ENCODE data around the gene TNFRSF1B. TPM values are rescaled to one million over a fixed set of nuclear protein-coding genes. Genes with fewer than 3 reads are reported as not detected.

TNFRSF1B gene
- total RNA-seq, 1 donor from 2014 or later, result 3.3 TPM

- no peak for TF ChIP-seq CTCF (conservative IDR thresholded peaks at IDR 0.05)
Measured at GRCh38 chr1:12200208-12200607, 33.4 kb downstream of the TNFRSF1B start.

GRCh38 chr1:12201352-12202189 lies 34.8 kb downstream of the TNFRSF1B start:
- Mint-ChIP-seq H3K27ac (no peak overlapping the region), H3K36me3 (no peaks in the 10 kb centered on the region), H3K4me3 (no peak overlapping the region), H3K4me1 (ENCODE audit: unreplicated experiment) (no peaks in the 10 kb centered on the region), H3K9me3 (no peaks in the 10 kb centered on the region), H3K27me3 (no peaks in the 10 kb centered on the region)
- no peak for DNase-seq (ENCODE audit: extremely low spot score, unreplicated experiment)
- no peak for TF ChIP-seq CTCF (conservative IDR thresholded peaks at IDR 0.05)

More at GRCh38 chr1:12200208-12200607, 33.4 kb downstream of the TNFRSF1B start:
- Mint-ChIP-seq H3K9me3 (no peaks in the 10 kb centered on the region), H3K27ac (no peak overlapping the region), H3K4me3 (no peak overlapping the region), H3K4me1 (ENCODE audit: unreplicated experiment) (peaks cover 4% of the 10 kb centered on the region), H3K27me3 (no peaks in the 10 kb centered on the region), H3K36me3 (no peaks in the 10 kb centered on the region)
- DNase-seq (ENCODE audit: extremely low spot score, unreplicated experiment), result no peak

- Mint-ChIP-seq H3K27me3 (no peaks in the 10 kb centered on the region), H3K9me3 (no peaks in the 10 kb centered on the region), H3K4me1 (ENCODE audit: unreplicated experiment) (no peaks in the 10 kb centered on the region), H3K4me3 (no peak overlapping the region), H3K27ac (no peak overlapping the region), H3K36me3 (no peaks in the 10 kb centered on the region)
- DNase-seq (ENCODE audit: extremely low spot score, unreplicated experiment), result no peak
- no peak for TF ChIP-seq CTCF (conservative IDR thresholded peaks at IDR 0.05)
Measured at GRCh38 chr1:12202190-12202497, 35.4 kb downstream of the TNFRSF1B start.

DNA sequence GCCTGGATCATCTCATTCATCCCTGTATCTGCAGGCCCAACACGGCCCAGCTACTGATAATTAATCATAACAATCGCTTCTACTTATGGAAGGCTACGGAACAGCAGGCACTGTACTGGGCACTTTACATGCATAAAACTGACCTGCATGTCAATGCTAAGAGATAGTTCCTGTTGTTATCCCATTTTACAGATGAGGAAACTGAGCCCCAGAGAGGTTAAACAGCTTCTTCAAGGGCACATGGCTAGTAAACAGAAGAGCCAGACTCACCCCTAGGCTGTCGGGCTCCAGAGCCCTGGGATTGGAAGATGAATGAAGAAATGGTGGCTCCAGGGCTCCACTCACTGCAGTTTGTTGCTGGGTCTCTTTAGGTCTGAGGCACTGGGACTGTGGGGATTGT lies 35.8 kb downstream of the TNFRSF1B start:
- H3K27me3 Mint-ChIP-seq, result no peaks in the 10 kb centered on the region
- H3K36me3 Mint-ChIP-seq, result no peaks in the 10 kb centered on the region
- no peak overlapping the region for H3K27ac Mint-ChIP-seq

DNA sequence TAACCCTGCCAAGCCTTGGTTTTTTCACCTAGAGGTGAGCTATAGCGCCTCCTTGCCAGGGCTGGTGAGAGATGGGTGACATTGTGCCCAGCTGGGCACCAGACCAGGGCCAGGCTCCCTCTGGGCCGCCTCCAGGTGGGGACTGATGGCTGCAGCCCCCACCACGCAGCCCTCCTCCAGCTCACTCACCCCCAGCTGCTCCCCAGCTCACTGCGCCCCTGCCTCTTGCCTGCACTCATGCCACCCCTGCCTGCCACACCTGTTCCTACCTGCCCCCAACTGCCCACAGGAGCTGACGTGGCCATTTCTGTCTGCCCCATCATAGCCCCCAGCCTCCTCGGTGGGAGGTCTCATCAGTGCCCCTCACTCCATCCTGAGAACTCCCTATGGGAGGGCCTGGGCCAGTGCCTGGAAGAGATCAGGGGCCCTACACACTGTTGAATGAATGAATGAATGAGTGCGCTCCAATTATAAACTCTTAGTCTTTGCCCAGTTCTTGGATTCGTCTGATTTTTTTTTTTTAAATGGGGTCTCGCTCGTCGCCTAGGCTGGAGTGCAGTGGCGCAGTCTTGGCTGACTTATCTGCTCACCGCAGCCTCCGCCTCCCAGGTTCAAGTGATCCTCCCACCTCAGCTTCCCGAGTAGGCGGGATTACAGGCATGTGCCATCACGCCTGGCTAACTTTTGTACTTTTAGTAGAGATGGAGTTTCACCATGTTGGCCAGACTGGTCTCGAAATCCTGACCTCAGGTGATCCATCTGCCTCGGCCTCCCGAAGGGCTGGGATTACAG lies 36.6 kb downstream of the TNFRSF1B start:
- TF ChIP-seq CTCF (conservative IDR thresholded peaks at IDR 0.05), result no peak
- no peaks in the 10 kb centered on the region for H3K36me3 Mint-ChIP-seq
- H3K4me1 Mint-ChIP-seq (ENCODE audit: unreplicated experiment), result peaks cover 6% of the 10 kb centered on the region
- no peak for DNase-seq (ENCODE audit: extremely low spot score, unreplicated experiment)
- no peaks in the 10 kb centered on the region for H3K9me3 Mint-ChIP-seq
- H3K27me3 Mint-ChIP-seq, result no peaks in the 10 kb centered on the region
- H3K4me3 Mint-ChIP-seq, result no peak overlapping the region
- H3K27ac Mint-ChIP-seq, result no peak overlapping the region

More for the DNA sequence above, 35.8 kb downstream of the TNFRSF1B start:
- TF ChIP-seq CTCF (conservative IDR thresholded peaks at IDR 0.05), result no peak
- H3K4me1 Mint-ChIP-seq (ENCODE audit: unreplicated experiment), result no peaks in the 10 kb centered on the region
- DNase-seq (ENCODE audit: extremely low spot score, unreplicated experiment), result no peak
- H3K9me3 Mint-ChIP-seq, result no peaks in the 10 kb centered on the region
- H3K4me3 Mint-ChIP-seq, result no peak overlapping the region

Measured in type B pancreatic cell (in vitro differentiated cells).